Lower leg skin (tissue), 3 donors: Measurements from ENCODE around the gene NOX5.

Experiments
- CTCF ChIP-seq, 3 donors: fragments of 450-650 bp; IDR thresholded peaks; one replicate each; pipeline ENCODE4 v1.5.1; 2016; ENCODE audit warnings: antibody characterized with exemption in 3 of 3, mild to moderate bottlenecking in 3 of 3, moderate library complexity in 2 of 3
- POLR2A ChIP-seq, 2 donors: fragments of 450-650 bp; IDR thresholded peaks; one replicate each; pipeline ENCODE4 v1.6.1; 2016 to 2017; ENCODE audit warnings: antibody characterized with exemption in 2 of 2, mild to moderate bottlenecking in 1 of 2, moderate library complexity in 1 of 2

- TF ChIP-seq CTCF (IDR thresholded peaks at IDR 0.05): no peak
- no peak for TF ChIP-seq POLR2A (IDR thresholded peaks at IDR 0.05)
Measured at GRCh38 chr15:68991723-68992122, 22.8 kb upstream of the NOX5 start.
